Sciatic nerve (tissue), 2 donors: ENCODE data around the gene TMEM161B. TPM values are rescaled to one million over a fixed set of nuclear protein-coding genes. Genes with fewer than 3 reads are reported as not detected.
"Not testable (repeated sequence)": the region's sequence is repeated elsewhere in the genome, so short reads cannot be mapped to it uniquely, and the experiment has no call there.

ENCODE experiments used
- ATAC-seq: fragments of 200-7000 bp; cut with Tn5 transposase; one replicate; pipeline ENCODE4 v1.9.1; 2020; ENCODE audit warnings: mild to moderate bottlenecking, moderate library complexity
- DNase-seq: peaks from one replicate; pipeline ENCODE4 v3.0.0-alpha.2; 2020; ENCODE audit warnings: low spot score
- intact Hi-C: fragments of 100-400 bp; cut with DNase I; formaldehyde crosslinking; loops from one replicate; pipeline ENCODE4 v1.14.2; 2022
- total RNA-seq: library from RNA; stranded (reverse); fragmentation: NEBNext Ultra II Directional; extraction: Animal tissue kit (Norgen Biotek cat#: 25700); gene quantifications from one replicate; pipeline ENCODE4 v1.2.1, GENCODE V29; 2021
- donor health status: DM: no; HTN: no; CAD: no.
- donor health status: DM: no; HTN: no; CAD: no.

The TMEM161B gene
- total RNA-seq, 1 donor from 2014 or later = 28.6 TPM

DNA sequence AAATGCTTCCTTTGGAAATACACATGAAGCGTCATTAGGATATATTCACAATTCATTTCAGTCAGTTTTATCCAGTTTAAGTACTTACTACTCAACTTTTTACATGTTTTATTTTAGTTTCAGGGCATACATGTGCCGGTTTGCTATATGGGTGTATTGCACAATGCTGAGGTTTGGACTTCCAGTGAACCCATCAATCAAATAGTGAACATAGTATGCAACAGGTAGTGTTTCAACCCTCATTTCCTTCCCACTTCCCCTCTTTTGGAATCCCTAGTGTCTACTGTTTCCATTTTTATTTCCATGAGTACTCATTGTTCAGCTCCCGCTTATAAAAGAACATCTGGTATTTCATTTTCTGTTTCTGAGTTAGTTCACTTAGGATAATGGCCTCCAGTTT lies 74.7 kb downstream of the TMEM161B start:
- DNase-seq (no peak), ATAC-seq (no peak)
- intact Hi-C loops = no loop called here

DNA sequence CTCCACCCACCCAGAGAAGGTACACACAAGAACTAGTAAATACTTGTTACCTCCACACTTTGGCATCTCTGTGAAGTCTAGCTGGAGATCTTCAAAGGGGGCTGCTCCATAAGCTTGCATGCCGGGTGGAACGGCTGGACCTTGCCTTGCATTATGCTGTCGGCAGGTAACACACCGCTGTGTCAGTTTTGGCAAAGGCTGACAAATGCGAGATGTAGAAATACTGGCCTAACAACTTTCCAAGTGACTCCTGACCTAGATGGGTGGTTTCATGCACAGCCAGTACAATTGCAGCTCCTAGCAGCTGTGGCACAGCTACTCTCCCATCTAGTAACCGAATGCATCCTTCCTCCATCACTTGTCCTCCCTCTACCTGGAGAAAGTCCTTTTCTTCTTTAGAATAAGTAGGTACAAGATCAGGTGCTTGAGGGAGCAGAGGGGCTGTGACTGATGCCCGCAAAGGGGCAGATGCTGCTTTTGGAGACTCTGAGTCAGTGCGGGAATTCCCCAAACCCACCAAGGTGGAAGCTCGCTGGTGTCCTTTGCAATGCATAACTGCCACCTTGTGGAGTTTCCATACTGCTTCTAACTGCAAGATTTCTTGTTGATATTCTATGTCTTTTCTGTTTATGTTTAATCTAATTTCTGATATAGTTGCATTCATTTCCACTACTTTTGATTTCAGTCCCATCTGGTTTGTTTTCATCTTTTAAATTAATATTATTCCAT lies 78.4 kb downstream of the TMEM161B start:
- no peak for DNase-seq

DNA sequence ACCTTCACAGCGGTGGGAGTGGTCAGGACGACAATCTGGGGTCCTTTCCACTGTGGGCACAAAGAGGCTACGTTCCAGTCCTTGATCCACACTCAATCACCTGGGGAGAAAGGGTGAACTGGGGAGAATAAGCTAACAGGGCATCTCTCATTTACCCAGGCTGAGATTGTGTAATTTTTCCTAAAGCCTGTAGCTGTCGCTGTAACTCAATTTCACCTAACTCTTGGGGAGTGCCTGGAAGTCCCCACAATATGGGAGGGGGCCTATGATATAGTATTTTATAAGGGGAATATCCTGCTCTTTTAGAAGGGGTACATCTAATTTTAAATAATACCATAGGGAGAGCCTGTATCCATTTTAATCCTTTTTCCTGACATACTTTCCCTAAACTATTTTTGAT lies 79.2 kb downstream of the TMEM161B start:
- DNase-seq, intact Hi-C loops, ATAC-seq: not testable (repeated sequence)

More for the DNA sequence above, 78.4 kb downstream of the TMEM161B start:
- intact Hi-C loops = no loop called here
- no peak for ATAC-seq

DNA sequence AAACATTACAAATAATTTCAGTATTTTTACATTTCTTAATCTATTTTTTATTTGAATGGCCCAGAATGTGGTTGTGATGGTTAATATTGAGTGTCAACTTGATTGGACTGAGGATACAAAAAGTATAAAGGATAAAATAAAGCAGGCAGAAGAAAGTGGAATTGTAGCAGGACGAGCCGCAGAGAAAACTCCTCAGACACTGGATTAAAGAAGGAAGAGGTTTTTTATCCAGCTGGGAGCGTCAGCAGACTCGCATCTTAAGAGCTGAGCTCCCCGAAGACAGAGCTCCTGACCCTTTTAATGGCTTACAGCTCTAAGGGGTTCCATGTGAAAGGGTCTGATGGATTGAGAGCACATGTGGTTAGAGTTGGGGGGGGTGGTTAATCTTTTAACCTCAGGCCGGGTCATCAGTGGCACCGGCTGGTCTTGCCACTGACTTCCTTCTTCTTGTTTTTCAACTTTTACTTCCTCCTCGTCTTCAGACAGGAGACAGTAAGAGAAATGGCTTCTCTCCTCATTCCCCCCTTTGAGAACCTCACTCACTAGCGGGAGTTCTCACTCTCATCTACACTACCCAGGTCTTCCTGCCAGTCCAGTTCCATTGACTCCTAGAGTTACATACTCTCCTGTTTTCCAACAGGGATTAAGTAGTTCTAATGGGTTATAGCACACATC lies 80.0 kb downstream of the TMEM161B start:
- DNase-seq (no peak), ATAC-seq (no peak)
- intact Hi-C loops = no loop called here

DNA sequence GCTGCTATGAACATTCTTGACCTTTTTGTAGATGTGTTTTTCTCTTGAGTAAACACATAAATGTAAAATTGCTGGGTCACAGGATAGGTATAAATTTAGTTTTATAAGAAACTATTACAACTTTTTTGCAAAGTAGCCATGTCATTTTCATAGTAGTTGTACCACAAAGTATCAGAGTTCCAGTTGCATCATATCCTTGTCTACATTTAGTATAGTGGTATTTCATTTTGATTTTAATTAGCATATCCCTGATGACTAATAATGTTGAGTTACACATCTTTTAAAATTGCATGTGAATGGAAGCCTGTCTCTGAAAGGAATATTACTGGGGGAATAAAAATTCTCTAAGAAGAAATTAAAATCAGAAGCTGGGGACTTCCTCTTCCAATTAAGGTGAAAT lies 85.4 kb downstream of the TMEM161B start:
- DNase-seq (no peak), ATAC-seq (no peak)
- intact Hi-C loops = no loop called here

DNA sequence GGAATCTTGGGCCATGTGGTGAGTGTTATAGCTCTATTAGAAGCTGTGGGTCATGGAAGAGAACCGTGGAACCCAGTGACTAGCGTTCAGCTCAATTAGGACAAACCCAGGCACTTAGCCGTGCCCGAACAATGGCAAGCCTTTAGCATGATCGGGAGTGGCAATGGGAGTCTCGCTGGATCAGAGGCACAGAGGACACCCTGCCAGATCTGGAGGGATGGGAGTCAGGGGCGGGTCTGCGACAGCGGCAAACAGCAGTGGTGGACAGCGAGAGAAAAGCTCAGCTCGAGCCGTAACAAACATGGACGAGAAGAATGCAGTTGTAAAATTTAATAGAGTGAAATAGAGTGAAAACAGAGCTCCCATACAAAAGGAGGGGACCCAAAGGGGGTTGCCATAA lies 91.2 kb downstream of the TMEM161B start:
- ATAC-seq, intact Hi-C loops, DNase-seq: not testable (repeated sequence)

DNA sequence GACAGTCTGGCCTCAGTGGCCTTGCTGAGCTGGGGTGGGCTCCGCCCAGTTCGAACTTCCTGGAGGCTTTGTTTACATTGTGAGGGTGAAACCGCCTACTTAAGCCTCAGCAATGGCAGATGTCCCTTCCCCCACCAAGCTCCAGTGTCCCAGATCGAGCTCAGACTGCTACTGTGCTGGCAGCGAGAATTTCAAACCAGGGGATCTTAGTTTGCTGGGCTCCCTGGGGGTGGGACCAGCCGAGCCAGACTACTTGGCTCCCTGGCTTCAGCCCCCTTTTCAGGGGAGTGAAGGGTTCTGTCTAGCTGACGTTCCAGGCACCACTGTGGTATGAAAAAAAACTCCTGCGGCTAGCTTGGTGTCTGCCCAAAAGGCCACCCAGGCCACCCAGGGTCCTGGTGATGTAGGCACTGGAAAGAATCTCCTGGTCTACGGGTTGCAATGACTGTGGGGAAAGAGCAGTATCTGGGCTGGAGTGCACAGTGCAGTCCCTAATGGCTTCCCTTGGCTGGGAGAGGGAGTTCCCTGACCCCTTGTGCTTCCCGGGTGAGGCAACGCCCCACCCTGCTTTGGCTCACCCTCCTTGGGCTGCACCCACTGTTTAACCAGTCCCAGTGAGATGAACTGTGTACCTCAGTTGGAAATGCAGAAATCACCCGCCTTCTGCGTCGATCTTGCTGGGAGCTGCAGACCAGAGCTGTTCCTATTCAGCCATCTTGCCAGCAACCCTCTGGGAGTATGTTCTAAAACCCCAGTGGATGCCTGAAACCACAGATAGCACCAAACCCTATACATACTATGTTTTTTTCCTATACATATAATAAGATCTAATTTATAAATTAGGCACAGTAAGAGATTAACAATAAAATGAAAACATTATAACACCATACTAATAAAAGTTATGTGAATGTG lies 95.5 kb downstream of the TMEM161B start:
- intact Hi-C loops = no loop called here
- no peak for DNase-seq
- no peak for ATAC-seq

DNA sequence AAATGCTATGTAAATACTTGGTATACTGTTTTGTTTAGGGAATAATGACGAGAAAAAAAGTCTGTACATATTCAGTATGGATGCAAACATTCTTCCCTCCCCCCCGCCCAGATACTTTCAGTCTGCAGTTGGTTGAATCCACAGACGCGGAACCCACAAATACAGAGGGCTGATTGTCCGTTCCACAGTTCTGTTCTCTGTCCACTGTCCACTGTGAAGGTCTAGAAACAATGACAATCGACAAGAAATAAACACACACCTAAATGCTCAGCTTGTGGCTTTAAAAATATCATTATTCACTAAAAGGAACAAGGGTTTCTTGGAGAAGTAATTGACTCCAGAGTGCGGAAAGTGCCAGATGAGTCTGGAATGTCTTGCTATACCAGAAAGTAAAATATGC lies 109.1 kb downstream of the TMEM161B start:
- intact Hi-C loops = no loop called here
- DNase-seq (no peak), ATAC-seq (no peak)

DNA sequence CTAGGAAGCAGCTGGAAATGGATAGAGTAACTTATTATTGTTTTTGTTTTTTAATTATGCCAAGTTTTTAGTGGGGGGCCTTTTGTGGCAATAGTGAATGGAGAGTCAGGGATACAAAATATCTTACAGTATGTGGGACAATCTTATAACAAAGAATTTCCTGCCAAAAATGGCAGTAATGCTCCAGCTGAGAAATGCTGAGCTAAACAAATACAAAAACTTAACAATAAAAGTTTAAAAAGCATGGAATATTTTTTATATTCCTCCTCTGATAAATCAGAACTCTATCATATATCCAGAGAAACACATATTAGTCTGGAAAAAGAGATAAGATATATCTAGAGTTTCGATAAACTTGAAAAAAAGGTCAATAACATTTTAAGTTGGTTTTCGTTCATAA lies 110.6 kb downstream of the TMEM161B start:
- intact Hi-C loops = no loop called here
- no peak for DNase-seq
- no peak for ATAC-seq

DNA sequence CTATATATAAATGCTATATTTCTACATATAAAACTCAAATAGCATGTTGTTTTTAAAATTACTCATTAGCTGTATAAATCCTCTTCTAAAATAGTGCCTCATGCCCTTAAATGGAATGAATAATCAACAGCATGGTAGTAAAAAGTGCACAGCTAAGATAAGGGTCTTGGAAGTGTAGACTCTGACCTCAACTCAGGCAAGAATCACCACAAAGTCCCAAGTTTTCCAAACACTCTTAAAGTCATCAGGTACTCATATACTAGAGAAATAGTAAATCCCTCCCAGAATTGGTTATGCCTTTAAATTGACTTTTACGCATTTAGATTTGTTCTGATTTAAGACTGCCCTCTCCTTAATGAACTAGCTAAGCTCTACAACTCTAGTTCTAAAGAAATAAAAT lies 113.8 kb downstream of the TMEM161B start:
- ATAC-seq (no peak), DNase-seq (no peak)
- intact Hi-C loops = no loop called here

DNA sequence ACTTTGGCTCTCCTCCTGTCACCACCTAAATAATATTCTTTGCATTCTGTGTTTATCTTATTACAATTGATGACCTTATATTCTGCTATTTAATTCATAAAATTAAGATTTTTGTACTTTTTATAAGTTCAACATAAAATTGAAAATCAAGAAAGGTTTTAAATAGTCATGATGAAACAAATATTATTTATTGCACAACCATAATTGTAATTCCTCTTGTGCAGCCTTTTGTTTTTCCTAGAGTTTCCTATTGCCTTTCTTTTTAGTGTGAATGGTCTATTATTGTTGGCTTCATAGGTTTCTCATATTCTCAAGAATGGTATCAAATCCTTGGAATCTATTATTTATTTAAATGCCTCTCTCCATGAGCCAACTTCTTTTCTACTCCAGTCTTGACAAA lies 117.9 kb downstream of the TMEM161B start:
- intact Hi-C loops = no loop called here
- ATAC-seq = no peak

DNA sequence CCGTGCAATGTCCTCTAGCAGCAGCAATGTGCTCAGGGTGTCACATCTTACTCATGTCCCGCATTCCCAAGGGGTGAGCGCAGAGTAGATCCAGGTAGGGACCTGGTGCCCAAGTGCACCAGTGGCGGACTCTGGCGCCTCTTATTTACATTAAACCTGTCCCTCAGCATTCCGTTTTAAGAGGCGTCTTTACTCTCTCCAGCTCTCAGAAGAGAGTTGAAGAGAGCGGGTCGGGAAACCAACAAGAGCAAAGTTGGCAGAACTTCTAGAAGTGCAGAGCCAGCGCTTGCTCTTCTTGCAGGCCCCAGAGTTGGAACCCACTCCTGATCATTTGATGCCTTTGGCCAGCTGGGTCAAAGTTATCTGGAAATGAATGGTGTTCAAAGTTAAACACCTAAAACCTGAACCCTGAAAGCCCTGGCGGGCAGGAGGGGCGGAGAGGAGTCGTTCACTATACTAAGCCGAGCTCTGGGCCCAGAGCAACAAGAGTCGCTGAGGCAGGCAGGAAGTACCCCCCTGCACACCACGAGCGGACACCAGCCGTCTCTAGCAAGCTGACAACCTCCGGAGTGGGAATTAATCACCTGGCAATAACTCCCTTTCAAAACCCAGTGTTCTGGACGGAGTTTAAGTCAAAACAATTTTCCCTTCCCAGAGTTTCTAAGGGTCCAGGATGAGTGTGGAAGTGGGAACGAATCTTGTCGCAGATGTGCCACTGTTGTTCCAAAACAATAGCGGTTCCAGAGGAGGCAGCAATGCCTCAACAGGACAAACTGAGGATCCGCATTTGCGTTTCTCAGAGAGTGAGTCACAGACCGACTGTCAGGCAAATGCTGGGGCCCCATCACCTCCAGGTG lies 122.8 kb downstream of the TMEM161B start:
- no peak for ATAC-seq
- no peak for DNase-seq
- intact Hi-C loops = no loop called here

More for the DNA sequence above, 117.9 kb downstream of the TMEM161B start:
- DNase-seq = no peak

DNA sequence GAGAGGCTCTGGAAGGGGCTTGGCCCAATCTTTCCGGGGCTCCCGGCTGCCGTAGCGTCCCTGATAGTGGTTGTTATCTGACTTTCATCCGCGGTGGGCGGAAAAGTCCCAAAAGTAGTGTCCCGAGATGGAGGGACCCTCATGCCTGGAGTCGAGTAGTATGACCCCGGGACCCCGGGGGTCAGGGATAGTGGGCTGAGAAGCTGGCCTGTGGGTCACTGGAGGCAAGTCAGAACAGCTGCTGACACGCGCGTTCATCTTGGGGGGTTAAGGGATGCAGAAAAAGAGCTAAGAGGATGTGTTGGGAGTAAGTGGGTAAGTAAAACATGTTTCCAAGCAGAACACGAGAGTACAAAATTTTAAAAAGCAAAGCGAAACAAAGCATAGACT lies 123.4 kb downstream of the TMEM161B start:
- DNase-seq (no peak), ATAC-seq (no peak)
- intact Hi-C loops = no loop called here
